RPMI7951 (cell line): ENCODE measurements around the gene TMEM59. TPM values are rescaled to one million over a fixed set of nuclear protein-coding genes. Genes with fewer than 3 reads are reported as not detected.
"Not testable (repeated sequence)": the region's sequence is repeated elsewhere in the genome, so short reads cannot be mapped to it uniquely, and the experiment has no call there.

Source experiments
- DNase-seq: peaks from one replicate; pipeline ENCODE4 v3.0.0-alpha.2; 2012; ENCODE audit warnings: low read depth
- total RNA-seq: library from RNA; depleted of rRNA; stranded (reverse); fragments of >200 nt; shearing (Covaris generic); gene quantifications from 2 replicates; pipeline ENCODE4 v1.2.3, GENCODE V29; 2014; rRNA removed

TMEM59 gene, protein sequence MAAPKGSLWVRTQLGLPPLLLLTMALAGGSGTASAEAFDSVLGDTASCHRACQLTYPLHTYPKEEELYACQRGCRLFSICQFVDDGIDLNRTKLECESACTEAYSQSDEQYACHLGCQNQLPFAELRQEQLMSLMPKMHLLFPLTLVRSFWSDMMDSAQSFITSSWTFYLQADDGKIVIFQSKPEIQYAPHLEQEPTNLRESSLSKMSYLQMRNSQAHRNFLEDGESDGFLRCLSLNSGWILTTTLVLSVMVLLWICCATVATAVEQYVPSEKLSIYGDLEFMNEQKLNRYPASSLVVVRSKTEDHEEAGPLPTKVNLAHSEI
- 394 and 422 TPM in 2 replicates for total RNA-seq

DNA sequence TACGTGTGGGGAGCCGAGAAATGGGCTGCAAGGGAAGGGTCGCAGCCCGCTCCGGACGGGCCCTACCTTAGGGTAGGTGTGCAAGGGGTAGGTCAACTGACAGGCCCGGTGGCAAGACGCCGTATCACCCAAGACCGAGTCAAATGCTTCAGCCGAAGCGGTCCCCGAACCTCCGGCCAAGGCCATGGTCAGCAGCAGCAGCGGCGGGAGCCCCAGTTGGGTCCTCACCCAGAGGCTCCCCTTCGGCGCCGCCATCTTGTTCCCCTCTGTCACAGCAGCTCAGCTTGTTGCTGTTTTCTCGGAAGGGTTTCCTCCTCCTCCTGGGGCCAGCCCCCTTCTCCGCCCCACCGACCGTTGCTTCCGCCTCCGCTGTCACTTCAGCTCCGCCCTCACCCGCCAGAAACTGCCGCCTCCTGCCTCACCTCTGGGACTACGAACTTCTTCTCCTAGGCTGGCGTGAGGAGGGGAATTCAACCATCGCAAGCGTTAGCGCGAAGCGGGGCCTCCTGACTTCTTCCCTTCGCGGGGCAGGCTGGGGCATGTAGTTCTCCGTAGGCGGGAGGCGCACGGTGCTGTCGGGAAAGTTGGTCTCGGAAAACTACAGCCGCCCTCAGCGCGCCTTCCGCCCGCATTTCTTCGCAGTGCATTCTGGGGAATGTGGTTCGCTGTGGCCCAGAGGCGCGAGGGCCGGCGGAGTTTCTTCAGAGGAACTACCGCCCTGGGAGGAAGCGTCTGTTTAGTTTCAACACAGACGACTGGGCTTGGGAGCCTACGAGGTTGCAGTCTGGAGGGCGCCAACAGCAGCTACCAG, at the start of gene TMEM59, which contains the start of gene TCEANC2:
TSS of gene TMEM59 (minus strand) at position 271 of the 811 bp plus-strand sequence. CDS start at position 255, 16 bp downstream.
TSS of gene TCEANC2 (plus strand) at position 675 of the 811 bp plus-strand sequence. CDS start 815 bp downstream, outside the sequence.
- peak; percentile 99 for DNase-seq

DNA sequence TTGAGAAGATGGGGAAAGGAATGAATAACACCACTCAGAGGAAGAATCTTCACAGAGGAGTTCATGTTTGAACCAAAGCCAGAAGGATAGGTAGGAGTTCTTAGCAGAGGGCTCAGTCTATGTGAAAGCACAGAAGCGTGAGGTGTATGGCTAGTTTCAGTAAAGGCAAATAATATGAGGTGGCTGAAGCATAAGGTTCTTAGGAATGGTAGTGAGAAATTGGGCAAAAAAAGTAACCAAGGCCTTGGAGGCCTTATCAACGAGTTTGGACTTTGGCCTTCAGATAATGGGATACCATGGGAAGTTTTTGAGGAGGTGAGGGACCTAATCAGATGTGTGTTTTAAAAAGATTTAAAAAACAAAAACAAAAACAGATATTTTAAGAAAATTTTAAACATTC, 47.5 kb upstream of the TMEM59 start:
- DNase-seq, result no peak

DNA sequence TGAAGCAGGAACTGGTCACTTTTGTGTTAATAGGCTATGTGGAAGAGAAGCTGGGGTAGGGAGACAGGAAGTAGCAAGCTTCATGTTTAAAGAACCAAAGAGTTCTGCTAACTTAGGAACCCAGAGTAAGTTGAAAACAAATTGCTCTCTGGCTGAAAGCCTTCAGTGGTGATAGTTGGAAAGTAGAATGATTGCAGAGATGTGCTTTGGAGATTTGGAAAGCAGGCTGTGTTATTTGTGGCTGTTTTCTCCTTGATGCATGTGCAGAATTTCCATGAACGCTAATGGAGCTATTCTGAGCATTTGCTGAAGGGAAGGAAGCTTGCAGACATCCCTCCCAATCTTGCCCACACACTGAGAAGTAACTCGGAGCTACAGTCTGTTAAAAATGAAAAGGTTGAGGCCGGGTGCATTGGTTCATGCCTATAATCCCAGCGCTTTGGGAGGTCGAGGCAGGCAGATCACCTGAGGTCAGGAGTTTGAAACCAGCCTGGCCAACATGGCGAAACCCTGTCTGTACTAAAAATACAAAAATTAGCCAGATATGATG, 46.1 kb upstream of the TMEM59 start:
- no peak for DNase-seq

DNA sequence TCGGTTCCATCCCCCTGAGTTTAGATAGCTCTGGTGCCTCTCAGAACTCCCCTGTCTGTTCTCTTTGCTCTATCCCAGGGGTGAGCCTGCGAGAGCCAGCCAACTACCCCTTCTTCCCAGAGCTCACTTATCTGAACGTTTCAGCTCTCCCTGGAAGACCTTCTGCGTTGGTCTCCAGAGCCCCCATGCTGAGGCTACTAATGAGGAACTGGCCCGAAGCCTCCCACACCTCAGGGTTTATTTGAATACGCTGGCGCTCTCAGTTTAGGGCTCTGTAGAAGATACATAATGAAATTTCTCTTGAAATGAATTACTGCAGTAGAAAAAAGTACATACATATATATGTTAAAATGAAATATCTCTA, 43.9 kb upstream of the TMEM59 start:
- no peak for DNase-seq

DNA sequence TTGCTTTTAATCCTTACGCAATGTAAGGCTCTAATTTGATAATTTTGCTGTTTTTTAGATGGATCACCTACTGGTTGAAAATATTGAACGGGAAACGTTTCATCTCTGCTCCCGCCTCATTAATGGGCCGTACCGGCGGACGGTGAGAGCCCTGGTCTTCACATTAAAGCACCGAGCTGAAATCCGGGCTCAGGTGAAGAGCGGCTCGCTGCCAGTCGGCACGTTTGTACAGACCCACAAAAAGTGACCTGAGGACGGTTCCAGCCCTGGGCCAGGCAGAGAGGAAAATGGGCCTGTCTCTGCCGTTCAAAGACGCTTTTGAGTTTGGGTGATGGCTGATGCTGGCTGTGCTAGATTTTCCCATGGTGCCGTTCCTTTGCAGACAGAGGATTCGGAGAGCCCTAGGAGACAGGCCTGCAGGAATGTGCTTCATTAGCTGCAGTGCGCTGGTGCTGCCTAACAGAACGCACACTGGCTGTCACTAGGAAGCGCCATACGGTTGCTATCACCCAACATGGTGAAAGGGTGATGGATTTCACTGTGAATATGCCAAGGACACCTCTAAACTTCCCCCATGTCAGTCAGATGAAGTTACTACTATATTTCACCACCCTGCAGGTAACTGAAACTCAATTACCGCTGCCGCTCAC, 43.3 kb upstream of the TMEM59 start:
- DNase-seq, result no peak

DNA sequence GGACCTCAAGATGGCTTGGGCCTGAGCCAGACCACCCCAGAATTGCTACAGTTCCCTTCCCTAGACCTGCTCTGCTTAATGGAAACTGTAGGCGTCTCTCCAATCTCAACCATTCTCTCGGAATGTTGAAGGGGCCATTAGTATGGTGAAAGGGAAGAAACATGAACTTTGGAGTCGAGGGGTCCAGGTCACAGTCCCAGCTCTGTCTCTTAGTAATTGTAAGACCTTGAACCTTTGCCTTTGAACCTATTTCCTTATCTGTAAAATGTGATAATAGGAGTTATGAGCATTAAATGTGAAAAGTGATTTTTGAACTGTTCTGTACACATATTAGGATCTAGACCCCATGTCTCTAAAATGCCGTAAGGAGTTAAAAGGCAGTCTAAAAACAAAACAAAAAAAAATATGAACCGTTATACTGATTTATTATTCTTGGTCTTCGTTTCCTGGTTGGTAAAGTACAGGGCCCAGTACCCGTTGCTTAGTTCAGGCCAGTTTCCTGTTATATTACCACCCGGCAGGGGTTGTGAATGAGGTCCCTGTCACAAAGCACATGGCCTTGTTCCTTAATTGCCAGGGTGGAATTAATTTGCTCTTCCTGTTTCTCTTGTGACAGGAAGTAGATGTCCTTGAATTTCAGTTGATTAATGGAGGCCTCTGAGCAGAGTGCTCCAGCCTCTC, 42.7 kb upstream of the TMEM59 start:
- DNase-seq, result peak; percentile 8

DNA sequence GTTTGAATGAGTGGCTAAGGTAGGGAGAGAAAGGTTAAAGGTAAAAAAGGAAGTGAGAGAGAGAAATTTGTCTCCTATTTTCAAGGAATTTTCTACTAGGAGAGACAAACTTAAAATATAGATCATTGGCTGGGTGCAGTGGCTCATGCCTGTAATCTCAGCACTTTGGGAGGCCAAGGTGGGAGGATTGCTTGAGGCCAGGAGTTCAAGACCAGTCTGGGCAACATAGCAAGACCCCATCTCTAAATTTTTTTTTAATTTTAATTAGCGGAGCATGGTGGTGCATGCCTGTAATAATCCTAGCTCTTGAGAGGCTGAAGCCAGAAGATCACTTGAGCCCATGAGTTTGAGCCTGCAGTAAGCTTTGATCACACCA, 41.7 kb upstream of the TMEM59 start:
- not testable (repeated sequence) for DNase-seq

DNA sequence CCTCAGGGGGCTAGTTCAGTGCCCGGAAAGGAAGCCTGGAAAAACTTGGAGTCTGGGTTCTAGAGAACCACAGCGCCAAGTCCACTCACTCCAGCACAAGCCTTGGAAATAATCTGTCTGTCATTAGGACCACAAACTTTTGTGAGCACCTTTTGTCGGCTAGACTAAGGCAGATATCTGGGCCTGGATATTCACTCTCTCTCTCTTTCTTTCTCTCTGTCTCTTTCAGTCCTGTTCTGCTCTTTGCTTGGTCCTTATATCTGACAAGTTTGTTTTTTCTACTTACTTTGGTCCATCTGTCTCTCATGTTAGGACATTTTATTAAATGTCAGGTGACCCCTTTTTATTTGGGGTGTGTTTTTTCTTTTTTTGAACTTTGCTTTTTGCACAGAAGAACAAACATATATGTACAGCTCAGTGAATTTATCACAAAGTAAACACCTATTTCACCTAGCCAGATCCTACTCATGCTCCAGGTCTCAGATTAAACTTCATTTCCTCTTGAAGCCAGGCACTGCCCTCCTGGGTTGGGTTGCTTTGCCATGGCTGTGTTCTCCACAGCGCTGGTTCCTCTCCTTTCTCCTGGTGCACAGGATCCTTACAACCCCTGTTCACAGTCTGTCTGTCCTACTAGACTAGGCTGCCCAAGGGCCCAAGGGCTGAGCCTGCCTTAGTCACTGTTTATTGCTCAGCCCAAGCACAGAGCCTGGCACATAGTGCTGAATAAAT, 41.2 kb upstream of the TMEM59 start:
- no peak for DNase-seq

DNA sequence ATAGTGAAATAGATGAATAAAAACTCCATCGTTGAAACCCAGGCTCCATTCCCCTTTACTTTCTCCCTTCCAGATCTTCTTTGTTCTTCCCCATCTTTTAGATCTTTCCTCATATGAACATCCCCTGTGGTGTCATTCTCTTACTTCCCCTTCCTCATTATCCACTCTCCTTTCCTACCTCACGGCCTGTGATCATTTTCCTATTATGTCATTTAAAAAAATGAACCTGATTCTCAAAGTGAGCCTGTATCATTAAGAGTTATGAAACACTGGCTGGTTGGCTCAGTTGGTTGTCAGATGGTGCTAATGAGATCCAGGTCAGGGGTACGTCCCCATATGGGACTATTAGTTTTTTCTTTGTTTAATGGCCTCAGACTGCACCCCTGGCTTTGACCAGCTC, 38.7 kb upstream of the TMEM59 start:
- no peak for DNase-seq

DNA sequence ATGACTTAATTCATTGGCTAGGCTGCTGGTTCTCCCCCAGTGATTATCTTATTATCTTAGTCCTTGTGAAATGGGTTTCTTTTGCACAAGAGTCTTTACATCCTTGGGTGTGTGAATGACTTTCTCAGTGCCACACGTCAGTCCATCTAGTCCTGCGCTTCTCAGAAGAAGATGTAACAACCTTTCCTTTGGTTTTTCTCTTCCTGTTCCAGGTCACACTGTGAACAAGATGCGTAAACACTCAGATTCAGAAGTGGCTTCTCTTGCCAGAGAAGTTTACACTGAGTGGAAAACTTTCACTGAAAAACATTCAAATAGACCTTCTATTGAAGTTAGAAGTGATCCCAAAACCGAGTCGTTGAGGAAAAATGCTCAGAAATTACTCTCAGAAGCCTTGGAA, 35.4 kb upstream of the TMEM59 start:
- no peak for DNase-seq

DNA sequence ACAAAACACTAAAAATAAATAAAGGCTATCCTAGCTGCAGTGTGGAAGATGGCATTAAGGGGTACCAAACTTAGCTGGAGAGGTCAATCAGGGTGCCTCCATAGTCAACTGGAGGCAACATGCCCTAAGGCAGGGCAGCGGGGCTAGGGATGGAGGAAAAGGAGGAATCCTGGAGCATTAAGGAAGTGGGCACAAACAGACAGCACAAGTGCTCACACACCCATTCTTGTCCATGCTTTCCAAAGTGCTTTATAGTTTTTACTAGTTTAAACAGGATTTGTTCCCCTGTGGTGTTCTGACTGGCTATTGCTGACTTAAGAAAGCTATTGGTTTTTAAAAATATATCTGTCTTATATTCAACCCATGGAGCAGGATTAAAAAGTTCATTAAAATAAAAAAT, 33.8 kb upstream of the TMEM59 start:
- DNase-seq, result no peak

DNA sequence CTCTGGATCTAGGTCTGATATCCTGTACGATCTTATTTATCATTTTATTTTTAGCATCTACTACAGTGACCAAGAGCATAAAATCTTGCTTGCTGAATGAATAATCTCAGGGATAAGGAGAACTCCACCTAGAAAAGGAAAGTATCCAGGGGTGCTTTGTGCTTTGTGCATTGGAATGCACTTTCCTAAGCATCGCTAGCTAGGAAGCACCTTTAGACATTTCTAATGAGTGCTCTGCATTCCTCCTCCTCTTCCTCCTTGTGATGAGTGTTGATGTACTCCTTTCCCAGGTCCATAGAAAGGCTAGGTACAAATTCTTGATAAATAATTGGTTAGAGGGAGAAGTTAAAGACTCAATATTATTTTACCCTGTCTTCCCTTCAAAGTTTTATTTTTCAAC, 31.8 kb upstream of the TMEM59 start:
- no peak for DNase-seq

DNA sequence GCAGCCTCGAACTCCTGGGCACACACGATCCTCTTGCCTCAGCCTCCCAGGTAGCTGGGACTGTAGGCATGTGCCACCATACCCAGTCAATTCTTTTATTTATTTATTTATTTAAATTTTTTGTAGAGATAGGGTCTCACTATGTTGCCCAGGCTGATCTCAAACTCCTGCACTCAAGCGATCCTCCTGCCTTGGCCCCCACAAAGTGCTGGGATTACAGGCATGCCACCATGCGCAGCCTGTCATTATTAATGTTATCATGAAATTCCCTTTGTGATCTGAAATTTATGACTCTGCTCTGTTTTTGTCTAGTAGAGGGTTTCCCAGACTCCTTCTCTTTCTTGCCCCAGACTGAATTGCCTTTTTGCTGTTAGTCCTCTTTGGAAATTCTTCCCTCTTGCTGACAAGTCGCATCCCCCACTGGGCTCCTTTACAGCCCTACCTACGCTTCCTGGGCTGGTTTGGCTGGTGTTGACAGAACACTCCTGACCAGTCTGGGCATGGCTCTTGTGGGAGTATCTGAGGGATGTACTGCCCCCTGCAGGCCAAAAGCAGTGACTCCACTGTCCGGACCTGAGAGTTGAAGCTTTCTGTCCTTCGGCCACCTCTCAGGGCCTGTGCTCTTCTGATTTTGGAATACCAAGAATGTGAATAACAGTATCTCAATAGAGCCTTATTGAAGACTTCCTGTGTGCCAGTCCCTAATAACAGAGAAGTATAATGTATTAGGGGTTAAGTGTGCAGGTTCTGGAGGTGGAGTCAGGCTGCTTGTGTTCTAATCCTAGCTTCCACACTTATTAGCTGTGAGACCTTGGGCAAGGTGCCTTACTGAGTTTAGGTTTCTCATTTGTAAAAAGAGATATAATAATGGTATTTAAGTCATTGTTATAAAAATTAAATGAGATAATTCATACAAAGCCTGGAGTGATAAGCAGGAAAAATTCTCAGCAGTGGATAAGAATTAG, 28.6 kb upstream of the TMEM59 start:
- peak; percentile 52 for DNase-seq

DNA sequence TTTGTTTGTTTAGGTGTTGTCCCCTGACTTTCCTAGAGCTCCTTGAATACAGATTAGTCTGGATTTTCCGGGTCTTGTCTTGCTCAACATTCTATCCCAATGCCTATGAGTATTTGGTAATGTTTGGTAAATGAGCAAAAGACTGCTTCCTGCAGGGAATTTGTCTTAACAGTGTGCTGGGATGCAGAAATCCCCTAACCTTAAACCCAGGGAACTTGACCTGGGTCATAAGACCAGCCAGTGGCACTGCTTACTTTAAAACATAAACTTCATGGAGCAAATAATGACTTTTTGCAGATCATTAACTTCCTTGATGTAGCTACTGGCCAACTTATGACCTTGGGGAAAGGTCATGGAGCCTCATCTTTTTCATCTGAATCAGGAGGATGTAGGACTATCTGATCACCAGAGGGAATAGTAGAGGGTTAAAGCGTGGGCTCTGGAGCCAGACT, 27.6 kb upstream of the TMEM59 start:
- no peak for DNase-seq

DNA sequence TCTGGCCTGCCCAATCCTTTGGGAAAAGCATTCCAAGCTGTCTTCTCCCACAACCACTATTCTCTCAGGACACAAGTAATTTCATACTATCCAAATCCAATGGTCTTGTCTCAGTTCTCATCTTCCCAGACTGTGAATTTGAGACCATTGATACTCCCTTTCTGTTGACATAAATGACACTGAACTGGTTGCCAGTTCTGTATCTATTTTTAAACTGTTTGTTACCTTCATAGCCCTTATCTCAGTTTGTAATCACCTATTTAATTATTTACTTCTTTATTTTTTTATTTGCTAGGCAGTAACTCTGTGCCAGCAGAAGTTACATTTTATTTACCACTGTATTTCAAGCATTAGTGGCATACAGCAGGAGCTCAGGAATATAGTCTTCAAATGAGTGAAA, 24.4 kb upstream of the TMEM59 start:
- no peak for DNase-seq

DNA sequence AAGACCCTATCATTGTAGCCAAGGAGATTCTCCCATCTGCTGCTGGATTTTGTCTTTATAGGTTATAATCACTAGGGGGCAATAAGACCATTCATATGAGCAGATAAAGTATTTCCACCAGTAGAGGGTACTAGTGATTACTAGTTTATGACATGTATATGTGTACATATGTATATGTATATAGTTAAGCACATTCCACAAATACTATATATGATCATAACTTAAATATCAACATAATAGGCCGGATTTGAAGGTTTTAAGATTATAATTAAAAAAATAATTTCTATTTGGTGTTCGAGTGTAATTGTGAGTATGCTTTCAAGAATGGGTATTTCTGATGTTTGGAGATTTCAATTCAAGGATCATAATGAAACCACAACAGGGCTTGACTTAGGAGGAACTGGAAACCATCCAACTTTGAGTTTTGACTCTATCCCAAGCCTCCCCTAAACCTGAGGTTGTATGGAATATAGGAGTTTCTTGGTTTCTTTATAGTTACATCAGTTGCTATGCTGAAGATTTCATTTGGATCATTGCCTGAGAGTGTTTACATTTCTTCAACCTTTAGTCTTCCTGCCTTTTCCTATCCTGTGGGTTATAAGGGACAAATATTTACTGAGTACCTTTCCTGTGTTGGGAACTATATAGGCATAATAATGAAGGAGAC, 17.3 kb upstream of the TMEM59 start:
- DNase-seq, result peak; percentile 58

DNA sequence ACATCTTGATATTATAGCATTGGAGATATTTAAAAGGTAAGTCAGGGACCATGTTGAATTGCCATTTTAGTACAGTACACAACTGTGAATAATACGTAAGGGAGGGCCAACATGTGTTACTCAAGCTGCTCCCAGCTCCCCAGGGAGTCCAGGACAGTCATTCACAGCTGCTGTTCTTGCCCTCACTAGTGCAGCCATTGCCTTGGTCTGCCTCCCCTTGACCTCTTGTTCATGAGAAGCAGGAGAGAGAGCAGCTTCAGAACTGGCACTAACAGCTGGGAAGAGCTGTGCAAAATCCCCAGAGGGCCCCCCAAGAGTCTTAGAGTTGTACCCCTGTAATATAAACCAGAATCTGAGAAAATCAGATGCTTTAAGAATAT, 16.8 kb upstream of the TMEM59 start:
- peak; percentile 6 for DNase-seq

DNA sequence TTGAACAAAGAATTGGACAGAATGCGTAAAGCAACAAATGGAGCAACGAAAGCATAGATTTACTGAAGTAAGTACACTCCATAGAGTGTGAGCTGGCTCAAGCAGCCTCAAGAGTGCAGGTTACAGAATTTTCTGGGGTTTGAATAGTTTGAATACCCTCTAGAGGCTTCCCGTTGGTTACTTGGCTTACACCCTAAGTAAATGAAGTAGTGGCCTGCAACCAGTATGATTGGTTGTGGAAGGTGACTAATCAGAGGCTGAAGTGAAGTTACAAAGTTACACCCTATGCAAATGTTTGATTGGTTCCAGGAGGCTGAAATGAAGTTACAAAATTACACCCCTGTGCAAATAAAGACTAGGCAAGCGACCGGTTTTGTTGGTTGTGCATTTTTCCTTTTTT, 11.3 kb upstream of the TMEM59 start:
- no peak for DNase-seq

DNA sequence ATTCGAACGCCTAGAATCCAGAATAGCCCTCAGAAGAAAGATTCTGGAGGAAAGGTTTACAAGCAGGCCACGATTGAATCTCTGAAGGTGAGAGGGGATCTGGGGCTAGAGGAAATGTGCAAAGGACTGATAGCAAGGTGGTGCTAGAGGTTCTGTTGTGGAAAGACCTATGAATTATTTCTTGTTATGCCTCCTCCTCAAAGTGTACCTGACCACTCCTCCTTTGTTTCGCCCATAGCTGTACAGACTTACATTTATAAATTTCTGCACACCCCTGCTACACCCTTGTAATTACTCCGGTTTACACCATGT, 1.4 kb upstream of the TMEM59 start:
- DNase-seq, result no peak
